ENCODE data around the gene PIGB. TPM values are rescaled to one million over a fixed set of nuclear protein-coding genes. Genes with fewer than 3 reads are reported as not detected.
"Not testable (repeated sequence)": the region's sequence is repeated elsewhere in the genome, so short reads cannot be mapped to it uniquely, and the experiment has no call there.

Gene PIGB
- total RNA-seq, 1 donor from 2014 or later, result 8.9 TPM

- Mint-ChIP-seq H3K27ac (ENCODE audit: unreplicated experiment) (peak overlapping the region; percentile 86), H3K27me3 (ENCODE audit: low read depth) (no peaks in the 10 kb centered on the region), H3K36me3 (ENCODE audit: low read depth) (peaks cover 19% of the 10 kb centered on the region), H3K4me1 (ENCODE audit: low read depth) (peaks cover 18% of the 10 kb centered on the region), H3K4me3 (ENCODE audit: unreplicated experiment) (no peak overlapping the region), H3K9me3 (ENCODE audit: low read depth) (no peaks in the 10 kb centered on the region)
- TF ChIP-seq CTCF (IDR thresholded peaks at IDR 0.05), result no peak
- no peak for DNase-seq (ENCODE audit: low spot score)
Measured at GRCh38 chr15:55389264-55389607, 70.2 kb downstream of the PIGB start.

GRCh38 chr15:55394694-55395093 lies 75.7 kb downstream of the PIGB start:
- Mint-ChIP-seq H3K4me1 (ENCODE audit: low read depth) (peaks cover 39% of the 10 kb centered on the region), H3K27ac (ENCODE audit: unreplicated experiment) (peak overlapping the region; percentile 22), H3K4me3 (ENCODE audit: unreplicated experiment) (no peak overlapping the region), H3K27me3 (ENCODE audit: low read depth) (no peaks in the 10 kb centered on the region), H3K36me3 (ENCODE audit: low read depth) (no peaks in the 10 kb centered on the region), H3K9me3 (ENCODE audit: low read depth) (no peaks in the 10 kb centered on the region)
- TF ChIP-seq CTCF (IDR thresholded peaks at IDR 0.05), result no peak
- no peak for DNase-seq (ENCODE audit: low spot score)

- no peak overlapping the region for H3K27ac Mint-ChIP-seq (ENCODE audit: unreplicated experiment)
- H3K9me3 Mint-ChIP-seq (ENCODE audit: low read depth), result peaks cover 3% of the 10 kb centered on the region
- DNase-seq (ENCODE audit: low spot score), result no peak
- H3K4me3 Mint-ChIP-seq (ENCODE audit: unreplicated experiment), result no peak overlapping the region
- no peak for TF ChIP-seq CTCF (IDR thresholded peaks at IDR 0.05)
- no peaks in the 10 kb centered on the region for H3K27me3 Mint-ChIP-seq (ENCODE audit: low read depth)
- H3K36me3 Mint-ChIP-seq (ENCODE audit: low read depth), result peaks cover 3% of the 10 kb centered on the region
- peaks cover 61% of the 10 kb centered on the region for H3K4me1 Mint-ChIP-seq (ENCODE audit: low read depth)
Measured at GRCh38 chr15:55398243-55398642, 79.2 kb downstream of the PIGB start.

GRCh38 chr15:55400050-55400449 lies 81.0 kb downstream of the PIGB start:
- DNase-seq (ENCODE audit: low spot score); H3K27me3 Mint-ChIP-seq (ENCODE audit: low read depth); H3K36me3 Mint-ChIP-seq (ENCODE audit: low read depth); H3K4me3 Mint-ChIP-seq (ENCODE audit: unreplicated experiment); H3K27ac Mint-ChIP-seq (ENCODE audit: unreplicated experiment); H3K9me3 Mint-ChIP-seq (ENCODE audit: low read depth): not testable (repeated sequence)
- H3K4me1 Mint-ChIP-seq (ENCODE audit: low read depth), result peaks cover 70% of the 10 kb centered on the region

- no peak for DNase-seq (ENCODE audit: low spot score)
- H3K9me3 Mint-ChIP-seq (ENCODE audit: low read depth), result peaks cover 3% of the 10 kb centered on the region
- H3K4me3 Mint-ChIP-seq (ENCODE audit: unreplicated experiment), result no peak overlapping the region
- H3K4me1 Mint-ChIP-seq (ENCODE audit: low read depth), result peaks cover 66% of the 10 kb centered on the region
- TF ChIP-seq CTCF (IDR thresholded peaks at IDR 0.05), result no peak
- H3K27ac Mint-ChIP-seq (ENCODE audit: unreplicated experiment), result peak overlapping the region; percentile 93
- no peaks in the 10 kb centered on the region for H3K27me3 Mint-ChIP-seq (ENCODE audit: low read depth)
- peaks cover 3% of the 10 kb centered on the region for H3K36me3 Mint-ChIP-seq (ENCODE audit: low read depth)
Measured at GRCh38 chr15:55401786-55402246, 82.8 kb downstream of the PIGB start.

GRCh38 chr15:55402707-55403106 lies 83.7 kb downstream of the PIGB start:
- DNase-seq (ENCODE audit: low spot score), result no peak
- no peak for TF ChIP-seq CTCF (IDR thresholded peaks at IDR 0.05)
- no peaks in the 10 kb centered on the region for H3K27me3 Mint-ChIP-seq (ENCODE audit: low read depth)
- H3K4me3 Mint-ChIP-seq (ENCODE audit: unreplicated experiment), result peak overlapping the region; percentile 49
- peaks cover 66% of the 10 kb centered on the region for H3K4me1 Mint-ChIP-seq (ENCODE audit: low read depth)
- peak overlapping the region; percentile 93 for H3K27ac Mint-ChIP-seq (ENCODE audit: unreplicated experiment)
- H3K9me3 Mint-ChIP-seq (ENCODE audit: low read depth), result peaks cover 3% of the 10 kb centered on the region
- peaks cover 3% of the 10 kb centered on the region for H3K36me3 Mint-ChIP-seq (ENCODE audit: low read depth)
